NAMALWA (cell line): ENCODE measurements around the gene NUFIP1.
"Not testable (repeated sequence)": the region's sequence is repeated elsewhere in the genome, so short reads cannot be mapped to it uniquely, and the experiment has no call there.

Experiments
- DNase-seq: peaks from one replicate; pipeline ENCODE4 v3.0.0-alpha.2; 2015; ENCODE audit warnings: low spot score

The NUFIP1 gene

DNA sequence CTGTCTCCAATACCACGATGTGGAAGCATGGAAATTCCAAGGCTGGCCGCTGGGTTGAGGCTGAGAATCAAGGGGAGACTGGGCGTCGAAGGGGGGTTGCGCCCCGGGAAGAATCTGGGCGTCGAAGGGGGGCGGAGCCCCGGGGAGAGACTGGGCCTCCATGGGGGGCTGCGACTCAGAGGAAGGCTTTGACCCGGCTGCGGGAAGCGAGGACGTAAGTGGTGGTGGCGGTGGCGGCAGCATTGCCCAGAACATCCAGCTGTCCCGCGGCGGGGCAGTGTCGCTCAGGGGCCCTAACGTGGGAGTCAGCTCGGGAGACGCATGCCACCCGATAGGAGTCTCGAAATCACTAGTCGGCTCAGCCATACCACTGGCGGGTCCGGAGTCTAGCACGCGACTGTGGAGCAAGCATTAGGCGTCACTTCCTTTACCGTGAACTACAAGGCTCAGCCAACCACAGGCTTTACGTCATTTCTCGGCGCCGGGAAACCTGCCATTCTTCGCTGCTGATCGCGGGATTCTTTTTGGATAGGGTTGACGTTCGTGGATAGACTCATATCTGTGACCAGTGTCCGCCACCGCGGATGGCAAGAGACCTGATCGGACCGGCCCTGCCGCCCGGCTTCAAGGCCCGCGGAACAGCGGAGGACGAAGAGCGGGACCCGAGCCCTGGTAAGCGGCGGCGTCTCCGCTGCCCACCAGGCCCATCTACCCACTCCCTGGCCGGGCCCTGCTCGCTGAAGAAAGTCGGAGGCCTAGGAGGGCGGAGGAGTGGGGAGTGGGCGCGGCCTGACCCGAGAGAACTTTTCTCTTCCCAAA lies at the start of gene NUFIP1, which contains the start of gene GPALPP1:
NUFIP1 (minus strand) TSS at position 401 of the 819 bp plus-strand sequence; CDS start at position 366, 35 bp downstream.
GPALPP1 (plus strand) TSS at position 468 of the 819 bp plus-strand sequence; CDS start at position 585, 117 bp downstream.
- peak; percentile 96 for DNase-seq

DNA sequence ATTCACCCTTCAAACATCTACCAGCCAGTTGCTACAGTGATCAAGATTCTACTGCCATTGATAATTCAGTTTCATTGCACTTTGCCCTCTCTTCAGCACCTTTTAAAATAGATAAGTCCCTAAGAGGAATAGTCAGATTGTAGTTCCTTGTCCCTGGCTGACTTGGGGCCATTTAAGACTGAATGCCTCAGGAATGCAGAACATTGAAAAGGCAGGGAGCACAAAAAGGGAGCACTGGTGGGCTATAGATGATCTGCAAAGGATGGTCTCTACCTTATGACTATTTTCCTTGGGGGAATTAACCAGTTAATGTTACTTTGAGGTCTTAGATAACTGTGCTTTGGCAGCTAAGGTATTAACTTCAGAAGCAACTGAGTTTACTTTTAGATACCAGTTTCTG lies 46.9 kb upstream of the NUFIP1 start:
- DNase-seq: no peak

GRCh38 chr13:45034342-45034741 lies 45.1 kb upstream of the NUFIP1 start:
- no peak for DNase-seq

DNA sequence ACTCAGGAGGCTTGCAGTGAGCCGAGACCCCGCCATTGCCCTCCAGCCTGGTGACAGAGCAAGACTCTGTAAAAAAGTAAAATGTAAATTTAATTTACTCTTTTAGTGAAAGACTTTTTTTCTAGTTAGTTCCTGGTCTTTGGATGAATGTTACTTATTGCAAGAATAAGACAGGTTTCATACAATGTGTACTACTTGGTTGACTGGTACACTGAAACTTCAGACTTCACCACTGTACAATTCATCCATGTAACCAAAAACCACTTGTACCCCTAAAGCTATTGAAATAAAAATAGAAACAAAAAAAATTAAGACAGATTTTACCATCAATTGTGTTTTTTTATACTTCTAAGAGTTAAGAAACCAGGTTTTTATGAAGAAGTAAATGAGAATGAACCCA lies 35.6 kb upstream of the NUFIP1 start:
- no peak for DNase-seq

- DNase-seq: no peak
Measured at GRCh38 chr13:45021250-45021649, 32.0 kb upstream of the NUFIP1 start.

GRCh38 chr13:45019981-45020380 lies 30.7 kb upstream of the NUFIP1 start:
- not testable (repeated sequence) for DNase-seq

DNA sequence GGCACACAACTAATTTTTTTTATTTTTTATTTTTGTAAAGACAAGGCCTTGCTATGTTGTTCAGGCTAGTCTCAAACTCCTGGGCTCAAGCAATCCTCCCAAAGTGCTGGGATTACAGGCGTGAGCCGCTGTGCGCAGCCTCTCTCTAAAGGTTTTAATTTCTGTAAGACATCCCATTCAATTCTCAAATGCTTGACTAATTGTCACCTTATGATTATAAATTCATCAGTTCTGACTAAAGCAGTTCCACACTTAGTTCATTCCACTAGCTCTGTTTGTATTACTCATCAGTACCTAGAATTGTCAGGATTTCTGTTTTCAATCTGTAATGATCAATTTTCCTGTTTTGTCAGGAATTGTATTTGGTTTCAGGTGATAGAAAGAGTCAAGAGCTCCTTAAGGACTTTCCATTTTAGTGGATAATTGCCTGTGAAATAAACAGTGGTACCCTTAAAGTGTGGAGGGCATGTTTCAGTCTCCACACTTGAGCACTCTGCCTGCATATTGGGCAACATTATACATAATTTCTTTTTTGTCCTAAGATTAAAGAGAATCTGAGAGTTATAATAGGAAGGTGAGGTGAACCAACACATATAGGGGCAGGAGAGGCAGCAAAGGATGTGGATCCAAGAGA lies 27.6 kb upstream of the NUFIP1 start:
- no peak for DNase-seq

- no peak for DNase-seq
Measured at GRCh38 chr13:45015300-45015699, 26.0 kb upstream of the NUFIP1 start.

GRCh38 chr13:45011198-45011597 lies 21.9 kb upstream of the NUFIP1 start:
- DNase-seq: no peak

GRCh38 chr13:45007823-45008222 lies 18.6 kb upstream of the NUFIP1 start:
- no peak for DNase-seq

- no peak for DNase-seq
Measured at GRCh38 chr13:45007225-45007624, 18.0 kb upstream of the NUFIP1 start.

DNA sequence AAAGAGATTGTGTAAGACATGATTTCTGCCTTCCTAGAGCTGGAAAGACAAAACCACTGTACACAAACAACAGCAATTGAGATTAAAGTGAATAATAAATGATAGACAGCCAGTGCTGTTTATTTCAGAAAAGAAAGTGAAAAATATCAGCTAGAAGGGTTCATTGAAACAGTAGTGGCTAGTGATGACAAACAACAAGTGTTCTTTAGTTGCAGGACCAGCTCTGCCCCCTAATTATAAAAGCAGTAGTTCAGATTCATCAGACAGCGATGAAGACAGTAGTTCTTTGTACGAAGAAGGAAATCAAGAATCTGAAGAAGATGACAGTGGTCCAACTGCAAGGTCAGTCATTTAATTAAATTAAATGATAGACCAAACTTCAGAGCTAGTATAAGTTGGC lies 14.8 kb upstream of the NUFIP1 start:
- DNase-seq: no peak

GRCh38 chr13:45003417-45003816 lies 14.1 kb upstream of the NUFIP1 start:
- DNase-seq: no peak

DNA sequence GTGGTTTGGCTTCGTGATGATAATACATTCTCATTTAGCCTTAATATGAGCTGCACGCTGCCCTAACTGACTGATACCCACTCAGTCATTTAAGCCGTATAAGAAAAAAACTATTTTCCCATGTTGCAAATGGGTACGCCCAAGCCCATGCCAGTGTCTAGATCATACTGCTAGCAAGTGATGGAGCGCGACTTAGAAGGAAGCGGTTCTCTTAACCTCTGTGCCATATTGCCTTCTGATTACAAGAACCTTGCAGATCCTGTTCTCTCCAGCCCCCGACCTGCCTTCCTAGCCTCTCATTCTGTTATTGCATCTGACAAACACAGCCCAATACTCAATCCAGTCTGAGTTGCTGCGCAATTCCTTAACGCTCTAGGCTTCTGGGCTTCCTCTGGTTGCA lies 670 bp upstream of the NUFIP1 start:
- peak; percentile 34 for DNase-seq

DNA sequence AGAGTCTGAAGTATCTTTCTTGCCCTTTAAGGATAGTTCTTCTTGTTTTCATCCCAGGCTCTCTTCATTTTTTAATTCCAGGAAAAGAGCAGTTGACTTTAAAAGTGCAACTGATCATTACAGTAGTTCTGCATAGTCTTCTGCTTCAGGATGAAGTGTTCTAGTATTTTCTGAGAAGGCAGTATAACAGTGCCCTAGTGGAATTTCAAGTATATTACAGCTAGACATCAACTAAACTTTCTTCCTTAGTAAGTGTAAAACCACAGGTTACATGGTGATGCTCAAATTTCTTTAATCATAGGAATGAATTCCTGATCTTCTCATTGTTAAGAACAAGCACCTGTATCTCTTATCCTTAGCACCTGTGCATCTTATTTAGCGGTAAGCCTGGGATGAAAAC lies 10.9 kb downstream of the NUFIP1 start:
- no peak for DNase-seq

DNA sequence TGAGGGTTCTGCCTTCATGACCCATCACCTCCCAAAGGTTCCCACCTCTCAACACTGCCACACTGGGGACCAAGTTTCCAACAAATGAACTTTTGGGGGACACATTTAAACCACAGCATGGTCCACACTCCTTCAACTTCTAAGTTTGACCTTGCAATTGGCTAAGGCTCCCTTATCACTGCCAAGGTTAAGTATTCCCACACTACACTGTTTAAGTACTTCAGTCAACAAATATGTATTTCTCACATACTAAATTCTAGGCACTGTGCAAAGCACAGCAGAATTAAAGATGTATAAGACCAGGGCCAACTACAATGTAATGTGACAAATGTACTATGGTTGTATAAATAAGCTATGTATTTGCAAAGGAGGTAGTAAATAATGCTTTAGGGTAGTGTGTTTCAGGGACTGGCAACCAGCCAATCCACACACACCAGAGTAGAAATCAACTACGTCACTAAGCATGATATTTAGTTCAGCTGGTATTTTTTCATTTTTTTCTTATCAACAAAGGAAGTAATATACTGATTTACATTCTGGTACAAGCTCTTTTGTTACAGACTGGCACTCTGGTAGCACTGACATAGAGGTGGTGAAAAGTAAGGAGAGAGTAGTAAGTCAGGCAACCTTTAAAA lies 12.2 kb downstream of the NUFIP1 start:
- no peak for DNase-seq

- DNase-seq: no peak
Measured at GRCh38 chr13:44976196-44976595, 13.1 kb downstream of the NUFIP1 start.

- DNase-seq: no peak
Measured at GRCh38 chr13:44974056-44974793, 15.0 kb downstream of the NUFIP1 start.

DNA sequence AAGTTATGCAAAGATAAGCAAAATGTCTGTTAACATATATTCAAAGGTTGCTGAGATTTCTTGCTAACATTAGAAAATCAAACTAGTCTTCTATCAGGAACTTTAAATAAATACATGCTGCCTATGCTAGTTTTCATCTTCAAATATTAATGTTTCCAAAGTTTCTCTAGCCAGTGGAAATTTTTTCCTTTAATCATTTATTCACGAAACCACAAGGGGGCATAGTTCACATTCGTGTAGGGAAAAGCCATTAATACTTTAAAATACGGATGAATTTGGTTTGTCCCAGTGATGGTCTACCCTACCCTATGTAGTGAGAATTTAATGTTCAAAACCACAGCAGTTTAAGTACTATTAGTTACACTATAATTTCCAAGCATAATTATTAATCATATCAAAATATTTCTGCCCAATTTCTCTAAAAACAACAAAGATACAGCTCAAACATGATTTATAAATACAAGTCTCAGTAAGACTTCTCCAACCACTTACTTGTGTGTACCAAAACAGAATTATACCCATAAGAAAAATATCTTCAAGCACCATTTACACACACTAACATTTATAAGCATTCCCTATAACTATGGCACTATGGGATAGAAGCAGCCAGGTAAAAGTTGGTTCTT lies 16.2 kb downstream of the NUFIP1 start:
- peak; percentile 52 for DNase-seq

DNA sequence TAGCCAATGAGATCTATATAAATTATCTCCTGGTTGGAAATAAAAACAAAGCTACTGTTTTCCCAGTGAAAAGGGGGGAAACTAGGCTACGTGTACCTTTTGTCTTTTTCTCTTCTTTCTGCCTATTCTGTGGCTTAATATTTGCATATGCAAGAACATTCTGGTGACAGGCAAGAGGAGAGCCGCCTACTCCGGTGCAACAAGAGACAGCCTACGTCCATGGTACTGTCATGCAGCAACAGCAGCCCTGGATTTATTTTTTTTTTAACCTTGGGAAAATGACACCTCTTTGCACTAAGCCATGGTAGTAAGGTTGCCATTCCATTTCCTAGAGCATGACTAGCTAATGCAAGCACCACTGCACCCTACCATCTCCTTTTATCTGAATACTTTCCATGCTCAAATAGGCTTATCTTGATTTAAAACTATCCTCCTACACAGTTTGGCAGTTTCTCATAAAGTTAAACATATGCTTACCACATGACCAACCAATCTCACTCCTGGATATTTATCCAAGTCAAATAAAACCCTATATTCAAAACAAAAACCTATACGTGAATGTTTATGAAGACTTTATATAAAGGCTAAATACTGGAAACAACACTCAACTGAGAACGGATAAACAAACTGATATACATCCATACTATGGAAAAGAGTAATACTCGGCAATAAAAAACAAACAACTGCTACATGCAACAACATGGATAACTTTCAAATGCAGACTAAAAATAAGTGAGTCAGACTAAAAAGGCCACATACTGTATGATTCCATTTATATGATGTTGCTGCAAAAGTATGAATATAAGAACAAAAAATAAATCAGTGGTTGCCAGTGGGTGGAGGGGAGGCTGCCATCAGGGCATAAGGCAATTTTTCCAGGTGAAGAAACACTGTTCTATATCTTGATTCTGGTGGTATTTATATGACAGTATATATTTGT lies 17.3 kb downstream of the NUFIP1 start:
- DNase-seq: no peak
